GM18951 (cell line): ENCODE data around the gene IGSF1.

Source experiments
- POLR2A ChIP-seq: IDR thresholded peaks from 4 replicates; pipeline ENCODE4 v1.6.1; 2011; ENCODE audit warnings: mild to moderate bottlenecking; ENCODE audit not compliant: insufficient read length, insufficient read depth; ENCODE audit errors: extremely low read depth
- in situ Hi-C: fragments of 300-500 bp; cut with MboI; formaldehyde crosslinking; loops from one replicate; pipeline ENCODE4 v1.12.0; 2022; ENCODE audit warnings: low sequenced_read_pairs, mixed read lengths, inconsistent platforms; ENCODE audit not compliant: unreplicated experiment

The IGSF1 gene

GRCh38 chrX:131298846-131299245 is 9.7 kb upstream of the IGSF1 start:
- TF ChIP-seq POLR2A: no peak
- in situ Hi-C loops: no loop called here

GRCh38 chrX:131298036-131298435 is 8.9 kb upstream of the IGSF1 start:
- in situ Hi-C loops: no loop called here
- TF ChIP-seq POLR2A: no peak

GRCh38 chrX:131289527-131289926 is 421 bp upstream of the IGSF1 start:
- no peak for TF ChIP-seq POLR2A
- in situ Hi-C loops: no loop called here

- TF ChIP-seq POLR2A: no peak
- in situ Hi-C loops: no loop called here
Measured at GRCh38 chrX:131288188-131288587, 918 bp downstream of the IGSF1 start.

- in situ Hi-C loops: no loop called here
Measured at GRCh38 chrX:131287560-131288179, 1.4 kb downstream of the IGSF1 start.

GRCh38 chrX:131279617-131280016 is 9.5 kb downstream of the IGSF1 start:
- in situ Hi-C loops: no loop called here
- no peak for TF ChIP-seq POLR2A

More at GRCh38 chrX:131287560-131288179, 1.4 kb downstream of the IGSF1 start:
- TF ChIP-seq POLR2A: no peak

GRCh38 chrX:131279197-131279596 is 9.9 kb downstream of the IGSF1 start:
- in situ Hi-C loops: no loop called here
- no peak for TF ChIP-seq POLR2A

GRCh38 chrX:131277543-131278136 is 11.5 kb downstream of the IGSF1 start:
- in situ Hi-C loops: no loop called here
- no peak for TF ChIP-seq POLR2A

GRCh38 chrX:131273011-131273410 is 16.1 kb downstream of the IGSF1 start:
- in situ Hi-C loops: no loop called here
- no peak for TF ChIP-seq POLR2A

GRCh38 chrX:131271826-131272225 is 17.3 kb downstream of the IGSF1 start:
- TF ChIP-seq POLR2A: no peak
- in situ Hi-C loops: no loop called here

- no peak for TF ChIP-seq POLR2A
- in situ Hi-C loops: no loop called here
Measured at GRCh38 chrX:131271274-131271673, 17.8 kb downstream of the IGSF1 start.

GRCh38 chrX:131270080-131270479 is 19.0 kb downstream of the IGSF1 start:
- in situ Hi-C loops: no loop called here

GRCh38 chrX:131264665-131265064 is 24.4 kb downstream of the IGSF1 start:
- no peak for TF ChIP-seq POLR2A

More at GRCh38 chrX:131270080-131270479, 19.0 kb downstream of the IGSF1 start:
- TF ChIP-seq POLR2A: no peak

GRCh38 chrX:131264053-131264452 is 25.1 kb downstream of the IGSF1 start:
- in situ Hi-C loops: no loop called here
- no peak for TF ChIP-seq POLR2A

More at GRCh38 chrX:131264665-131265064, 24.4 kb downstream of the IGSF1 start:
- in situ Hi-C loops: no loop called here
